ENCODE results near the gene DEFB114.
"Not testable (repeated sequence)": the region's sequence is repeated elsewhere in the genome, so short reads cannot be mapped to it uniquely, and the experiment has no call there.

Gene DEFB114, protein sequence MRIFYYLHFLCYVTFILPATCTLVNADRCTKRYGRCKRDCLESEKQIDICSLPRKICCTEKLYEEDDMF

DNA sequence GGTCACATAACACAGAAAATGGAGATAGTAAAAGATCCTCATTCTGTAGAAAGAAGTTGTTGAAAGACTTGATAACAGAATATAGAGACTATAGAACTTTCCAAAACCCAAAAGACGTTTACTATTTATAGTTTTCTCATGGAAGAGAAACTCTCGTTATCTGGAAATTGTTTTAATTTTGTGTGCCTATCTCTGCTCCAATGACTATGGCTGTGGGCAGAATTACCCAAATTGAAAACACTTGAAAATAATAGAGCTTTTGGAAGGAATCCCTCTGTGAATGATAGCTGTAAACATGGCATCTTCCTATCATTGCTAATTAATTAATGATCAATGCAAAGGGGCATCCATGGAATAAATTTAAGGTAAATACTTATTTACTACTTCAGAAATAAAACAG lies at the start of gene DEFB114:
DEFB114 (minus strand) TSS at position 101 of the 400 bp plus-strand sequence; CDS start at position 42, 59 bp downstream.
- no peak for DNase-seq

DNA sequence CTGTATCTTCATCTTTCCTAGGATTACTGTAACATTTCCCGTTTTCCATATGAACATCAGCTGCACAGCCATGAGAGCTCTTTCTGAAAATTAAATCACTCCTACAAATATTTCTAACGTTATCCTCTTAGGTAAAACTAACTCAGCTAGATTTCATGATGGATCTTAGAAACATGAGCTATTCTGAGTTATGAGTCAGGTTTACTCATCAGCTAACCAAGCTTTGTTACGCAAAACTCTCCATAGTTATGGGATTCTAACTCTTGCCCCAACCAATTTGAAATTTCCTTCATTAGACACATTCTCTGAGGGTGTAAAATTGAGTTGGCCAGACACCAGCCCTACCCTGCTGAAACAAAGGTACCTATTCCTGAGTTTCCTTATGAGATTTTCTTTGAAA lies 43.9 kb upstream of the DEFB114 start:
- no peak for DNase-seq

DNA sequence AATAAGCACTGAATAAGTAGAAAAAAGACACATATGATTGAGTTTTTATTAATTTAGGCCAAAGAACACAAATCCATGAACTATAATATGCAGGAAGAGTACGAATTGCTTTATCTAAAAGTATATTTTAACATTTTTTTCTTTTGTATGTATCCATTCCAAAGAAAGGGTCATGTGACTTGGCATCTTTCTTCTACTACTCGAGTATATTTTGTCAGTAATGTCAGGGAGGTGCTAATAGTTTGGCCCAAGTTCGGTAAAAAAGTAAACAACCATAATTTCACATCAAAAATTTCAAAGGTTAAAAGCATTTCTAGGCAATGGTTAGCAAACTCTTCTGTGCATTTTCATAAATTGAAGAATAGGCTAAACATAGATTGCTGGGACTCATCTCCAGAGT lies 39.2 kb upstream of the DEFB114 start:
- DNase-seq: no peak

DNA sequence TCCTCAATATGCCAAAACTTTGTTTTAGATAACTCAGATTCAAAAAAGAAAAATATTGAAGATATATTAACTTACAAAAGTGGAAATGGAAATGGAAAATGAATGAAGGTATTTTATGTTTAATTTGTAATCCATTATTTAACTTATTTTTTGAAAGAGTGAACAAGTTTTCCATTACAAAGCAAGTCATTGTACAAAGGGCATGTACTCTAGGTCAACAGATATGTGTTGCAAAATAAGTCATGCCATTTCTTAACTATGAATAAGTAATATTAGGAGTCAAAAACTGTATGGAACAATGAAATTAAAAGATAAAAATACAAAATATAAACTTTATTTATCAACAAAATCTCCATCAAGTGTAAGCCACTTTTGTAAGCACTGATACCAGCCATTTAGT lies 31.3 kb upstream of the DEFB114 start:
- no peak for DNase-seq

DNA sequence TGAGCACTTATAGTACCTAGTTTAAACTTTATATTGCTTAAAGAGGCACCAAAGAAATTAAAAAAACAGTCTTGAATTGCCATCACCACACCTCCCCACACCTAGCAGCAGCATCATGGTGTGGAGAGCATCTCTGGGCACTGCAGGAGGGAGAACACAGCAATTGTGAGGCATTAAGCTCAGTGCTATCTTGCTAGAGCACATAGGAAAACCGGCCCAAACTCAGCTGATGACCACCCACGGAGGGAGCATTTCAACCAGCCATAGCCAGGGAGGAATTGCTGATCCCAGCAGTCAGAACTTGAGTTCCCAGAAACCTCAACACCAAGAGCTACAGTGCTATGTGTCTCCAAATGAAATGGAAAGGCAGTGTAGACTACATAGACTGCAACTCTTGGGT lies 24.9 kb upstream of the DEFB114 start:
- DNase-seq: no peak

DNA sequence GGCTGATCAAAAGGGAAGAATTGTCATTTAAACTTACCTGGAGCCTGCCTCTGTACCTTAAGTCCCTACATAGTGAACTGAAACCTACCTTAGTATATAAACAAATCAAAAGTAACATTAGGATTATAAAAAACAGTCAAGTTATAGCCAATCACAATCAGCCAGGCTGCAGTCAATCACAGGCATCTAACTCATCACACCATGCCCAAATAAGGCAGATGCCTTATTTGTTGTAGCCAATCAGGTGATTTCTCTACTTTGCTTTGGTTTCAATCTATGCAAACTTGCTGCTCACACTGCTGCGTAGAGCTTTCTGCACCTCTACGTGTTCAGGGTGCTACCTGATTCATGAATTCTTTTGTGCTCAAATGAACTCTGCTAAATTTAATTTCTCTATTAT lies 23.8 kb upstream of the DEFB114 start:
- DNase-seq: no peak

DNA sequence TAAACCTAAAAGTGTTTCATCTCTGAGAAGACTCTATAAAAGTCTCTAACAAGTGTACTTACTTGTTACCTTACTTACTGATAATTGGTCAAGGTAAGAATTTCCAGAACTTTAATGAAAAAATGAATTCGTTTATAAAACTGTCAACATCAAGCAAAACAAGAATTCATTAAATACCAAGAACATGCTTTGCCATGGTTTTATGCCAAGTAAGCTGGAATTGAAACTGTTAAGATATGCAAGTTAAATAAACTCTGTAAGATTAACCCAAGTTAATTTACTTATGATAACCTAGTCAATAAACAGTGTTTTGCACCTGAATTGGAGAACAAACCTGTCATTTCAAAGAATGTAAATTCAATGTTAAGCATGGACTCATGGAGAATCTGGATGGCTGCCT lies 22.6 kb upstream of the DEFB114 start:
- DNase-seq: no peak

DNA sequence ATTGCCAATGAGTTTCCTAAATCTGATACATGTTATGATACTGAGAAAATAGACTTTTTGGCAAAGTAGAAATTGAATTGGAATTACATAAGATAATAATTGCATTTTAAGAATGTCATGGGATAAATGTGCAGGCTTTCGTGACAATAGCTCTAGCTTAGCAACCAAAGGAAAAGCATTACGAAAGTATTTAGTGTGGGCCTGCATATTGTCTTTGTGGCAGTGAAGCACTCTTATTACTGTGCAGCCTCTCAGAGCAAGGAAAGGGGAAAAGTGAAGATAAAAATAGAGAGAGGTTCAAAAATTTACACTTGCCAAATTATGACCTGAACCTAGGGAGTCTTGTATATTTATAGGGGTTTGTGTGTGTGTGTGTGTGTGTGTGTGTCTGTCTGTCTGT lies 18.1 kb upstream of the DEFB114 start:
- DNase-seq: no peak

DNA sequence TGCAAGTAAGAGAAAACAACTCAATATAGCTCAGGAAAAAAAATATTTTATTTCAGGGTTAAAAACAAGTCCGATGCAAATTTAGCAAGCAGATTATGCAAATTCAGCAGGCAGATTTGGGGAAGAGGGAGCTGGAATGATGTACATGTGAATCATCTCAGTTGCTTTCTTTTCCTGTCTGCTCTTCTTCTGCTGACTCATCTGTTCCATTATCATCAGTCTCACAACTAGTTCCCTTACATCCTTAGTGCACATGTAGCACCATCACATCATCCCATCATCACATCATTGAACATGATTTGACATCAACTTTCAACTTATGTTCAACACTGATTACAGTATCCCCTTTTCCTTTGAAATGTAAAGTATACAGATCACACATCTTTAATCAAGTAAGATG lies 16.9 kb upstream of the DEFB114 start:
- no peak for DNase-seq

DNA sequence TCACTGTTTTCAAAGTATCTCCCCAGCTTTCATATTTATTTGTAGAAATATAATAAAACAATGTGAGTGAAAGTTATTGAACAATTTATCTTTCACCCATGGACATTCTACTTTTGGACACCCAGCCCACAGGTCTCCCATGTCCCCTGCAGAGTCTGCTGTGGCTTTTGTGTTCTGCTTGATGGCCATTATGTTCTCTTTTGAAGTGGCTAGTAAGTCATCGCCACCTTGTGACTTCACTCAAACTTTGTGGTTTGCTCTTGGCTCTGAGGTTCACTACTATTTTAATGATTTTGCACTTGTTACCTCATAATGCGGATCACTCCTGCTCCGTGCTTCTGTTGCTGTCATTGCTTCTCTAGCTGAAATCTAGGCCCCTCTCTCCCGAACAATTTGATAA lies 15.6 kb upstream of the DEFB114 start:
- DNase-seq: no peak

DNA sequence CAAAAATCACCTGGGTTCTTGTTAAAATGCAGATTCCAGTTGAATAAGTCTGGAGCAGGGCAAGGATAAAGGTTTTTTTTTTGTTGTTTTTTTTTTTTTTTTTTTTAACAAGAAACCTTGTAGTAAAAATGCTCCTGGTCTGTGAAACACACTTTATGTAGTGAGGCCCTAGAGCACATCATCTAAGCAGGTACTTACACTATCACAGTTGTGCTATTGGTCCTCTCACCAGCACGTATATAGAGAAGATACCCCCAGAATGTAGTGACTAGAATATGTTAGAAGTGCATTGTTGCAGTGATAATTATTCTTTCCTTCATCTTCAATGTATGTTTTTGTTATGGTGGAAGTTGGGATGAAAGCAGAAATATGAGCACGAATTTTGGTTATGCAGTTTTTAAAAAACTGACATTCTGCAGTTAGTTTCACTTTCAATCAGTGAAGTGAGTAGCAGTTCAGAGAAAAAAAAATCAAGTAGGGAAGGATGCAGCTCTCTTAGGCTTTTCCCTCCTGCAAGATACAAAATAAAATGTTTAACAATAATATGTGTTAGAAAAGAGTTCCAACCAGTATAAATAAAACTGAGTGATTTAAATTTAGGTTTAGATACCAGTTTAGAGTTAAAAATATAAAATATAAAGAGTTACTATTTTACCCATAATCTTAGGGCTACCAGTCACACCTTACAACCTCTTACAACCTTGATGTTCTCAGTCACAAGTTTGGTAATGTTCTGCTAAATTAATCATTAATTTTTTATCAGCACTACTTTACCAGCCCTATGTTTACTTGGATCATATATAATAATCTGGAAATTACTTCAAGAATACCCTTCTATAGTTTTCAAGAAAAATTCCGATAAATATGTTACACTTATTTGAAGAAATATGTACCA lies 14.6 kb upstream of the DEFB114 start:
- DNase-seq: no peak

DNA sequence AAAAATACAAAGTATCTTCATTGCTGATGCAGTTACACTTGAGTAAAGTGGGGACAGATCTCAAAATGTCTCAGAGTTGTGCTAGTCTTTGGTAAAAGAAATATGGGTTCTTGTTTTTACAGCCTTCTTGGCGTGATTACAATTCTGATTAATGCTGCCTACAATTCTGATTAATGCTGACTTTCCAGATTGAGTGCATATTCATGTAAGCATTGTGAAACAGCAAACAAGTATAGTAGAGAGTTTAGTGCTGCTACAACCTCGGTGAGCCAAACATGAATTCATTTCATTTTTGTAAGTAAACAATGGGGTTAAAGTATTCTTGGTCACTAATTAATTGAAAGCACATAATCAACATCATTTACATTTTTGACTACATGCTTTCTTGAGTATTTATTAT lies 5.6 kb upstream of the DEFB114 start, which contains the start of gene DEFB113:
DEFB113 (minus strand) TSS at position 21 of the 400 bp plus-strand sequence; CDS start at position 21, 0 bp downstream.
- DNase-seq: no peak

DNA sequence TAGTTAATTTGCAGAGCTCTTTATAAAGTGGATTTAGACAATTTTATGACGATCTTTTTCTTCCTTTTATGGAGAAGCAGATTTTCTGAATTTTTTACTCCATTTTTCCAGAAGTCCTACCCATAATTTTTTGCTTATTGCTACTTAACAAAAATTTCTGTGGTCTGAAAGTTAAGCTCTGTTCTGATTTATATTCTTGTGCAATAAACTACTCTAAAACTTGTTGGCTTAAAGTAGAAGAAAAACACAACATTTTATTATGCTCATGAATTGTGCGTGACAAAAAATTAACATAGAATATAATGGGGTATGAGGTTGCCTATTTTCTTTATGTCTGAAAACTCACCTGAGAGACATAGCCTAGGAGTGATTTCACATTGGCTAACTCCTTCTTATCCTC lies 2.9 kb upstream of the DEFB114 start:
- no peak for DNase-seq

DNA sequence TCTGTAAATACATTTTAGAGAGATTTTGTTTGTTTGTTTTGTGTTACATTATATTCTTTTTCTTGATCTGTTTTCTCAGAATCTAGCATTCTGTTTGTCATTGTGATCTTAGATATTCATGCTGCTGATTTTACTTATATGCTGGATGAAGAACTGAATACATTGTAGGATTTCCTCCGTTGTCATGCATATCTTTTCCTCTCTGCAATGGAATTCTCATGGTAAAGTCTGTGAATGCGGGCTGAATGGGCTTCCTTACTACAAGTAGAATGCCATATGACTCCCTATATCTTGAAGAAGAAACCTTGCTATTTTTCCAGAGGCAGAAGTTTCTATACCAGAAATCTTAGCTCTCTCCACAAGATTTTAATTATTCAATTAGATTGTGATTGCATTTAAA lies 2.4 kb upstream of the DEFB114 start:
- no peak for DNase-seq

DNA sequence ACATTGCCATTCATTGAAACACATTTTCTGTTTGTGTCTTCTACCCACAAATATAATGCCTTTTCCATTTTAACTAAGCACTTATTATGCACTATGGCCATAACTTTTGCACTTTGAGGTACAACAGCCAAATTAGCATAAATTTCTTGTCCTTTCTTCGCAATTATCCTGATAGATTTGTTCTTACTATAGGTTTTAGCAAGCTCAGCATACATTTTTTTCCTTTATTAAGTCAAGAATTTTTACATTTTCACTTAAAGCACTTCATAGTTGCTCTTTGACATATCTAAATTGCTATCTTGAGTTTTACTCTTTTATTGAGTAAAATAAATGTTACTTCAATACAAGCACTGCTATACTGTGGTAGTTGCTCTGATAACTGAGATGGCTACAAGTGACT lies 5.8 kb downstream of the DEFB114 start:
- DNase-seq: no peak

DNA sequence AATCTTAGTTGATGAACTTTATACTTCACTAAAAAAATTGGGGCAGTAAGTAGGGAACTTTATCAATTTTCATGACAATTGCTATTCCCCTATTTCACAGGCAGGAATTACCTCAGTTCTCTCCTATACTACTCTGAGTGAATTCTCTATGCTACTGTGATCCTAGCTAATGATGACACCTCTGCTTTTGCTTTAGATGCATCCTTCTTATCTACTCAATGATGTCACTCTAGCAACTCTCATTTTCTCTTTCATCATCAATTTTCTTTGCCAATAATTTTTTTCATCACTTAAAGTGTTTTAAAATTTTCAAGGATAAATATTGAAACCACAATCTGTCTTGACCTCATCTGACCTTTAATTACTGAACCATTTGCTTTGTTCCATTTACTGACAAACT lies 8.1 kb downstream of the DEFB114 start:
- no peak for DNase-seq

DNA sequence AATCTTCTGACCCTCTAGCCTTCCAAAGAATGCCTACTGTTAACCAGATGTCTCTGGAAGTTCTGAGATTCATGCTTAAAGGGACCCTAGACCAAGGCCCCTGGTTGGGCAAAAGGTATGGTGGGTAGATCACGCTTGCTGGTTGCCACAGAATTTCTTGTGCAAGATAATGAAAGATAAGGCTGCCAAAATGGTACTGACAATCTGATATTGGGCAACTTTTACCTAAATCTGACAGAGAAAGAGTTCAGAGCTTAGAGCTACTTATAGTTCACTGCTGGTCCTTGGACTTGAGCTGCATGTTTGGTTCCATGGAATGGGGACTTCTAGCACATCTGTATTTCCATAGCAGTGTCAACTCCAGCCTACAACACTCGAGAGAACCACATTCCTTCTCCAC lies 12.0 kb downstream of the DEFB114 start:
- DNase-seq: no peak

DNA sequence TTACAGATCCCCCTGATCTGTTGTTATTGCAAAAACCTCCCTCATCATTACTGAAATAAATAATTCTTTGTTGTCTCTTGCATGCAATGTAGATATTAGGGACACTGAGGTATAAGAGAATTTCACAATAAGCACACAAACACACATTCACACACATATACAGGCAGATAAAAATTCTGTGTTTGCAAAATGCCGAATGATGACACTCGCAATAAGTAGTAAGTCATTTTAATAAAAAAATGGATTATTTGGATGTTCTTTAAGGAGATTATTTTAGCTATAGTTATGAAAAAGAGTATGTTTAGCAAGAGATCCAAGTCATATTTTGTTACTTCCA lies 13.6 kb downstream of the DEFB114 start:
- DNase-seq: no peak

DNA sequence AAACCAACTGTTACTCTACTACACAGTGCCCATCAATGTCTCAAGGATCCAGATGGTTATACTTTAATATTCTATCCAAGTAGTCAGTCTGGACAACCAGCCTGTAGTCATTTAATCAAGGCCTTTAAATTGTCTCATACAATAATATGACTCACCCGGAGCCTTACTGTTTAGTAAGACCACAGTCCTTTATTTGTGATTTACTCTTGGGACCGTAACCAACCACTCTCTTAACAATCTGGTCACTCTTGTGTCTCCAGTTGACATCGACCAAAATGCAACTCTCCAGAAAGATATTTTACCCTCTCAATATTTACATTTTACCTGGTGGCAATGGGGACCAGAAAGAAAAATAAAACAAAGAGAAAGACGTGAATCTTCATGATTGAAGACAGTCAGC lies 14.9 kb downstream of the DEFB114 start:
- no peak for DNase-seq

DNA sequence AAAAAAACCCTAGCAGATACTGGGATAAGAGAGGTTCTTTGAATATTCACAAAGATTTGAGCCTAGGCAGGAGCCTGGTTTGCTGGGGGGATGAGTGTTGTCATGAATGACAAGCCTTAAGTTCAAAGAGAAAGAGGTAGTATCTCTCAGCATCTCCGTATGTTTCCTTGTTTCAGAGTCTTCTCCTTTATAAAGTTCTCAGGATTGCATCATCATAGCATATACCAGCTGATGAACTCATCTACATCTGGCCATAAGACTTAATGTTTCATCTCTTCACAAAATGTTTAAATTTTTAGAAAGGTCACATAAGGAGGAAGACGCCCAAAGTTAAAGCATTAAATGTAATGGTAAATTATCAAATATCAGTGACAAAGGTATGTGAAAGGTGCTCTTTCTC lies 17.1 kb downstream of the DEFB114 start:
- no peak for DNase-seq

DNA sequence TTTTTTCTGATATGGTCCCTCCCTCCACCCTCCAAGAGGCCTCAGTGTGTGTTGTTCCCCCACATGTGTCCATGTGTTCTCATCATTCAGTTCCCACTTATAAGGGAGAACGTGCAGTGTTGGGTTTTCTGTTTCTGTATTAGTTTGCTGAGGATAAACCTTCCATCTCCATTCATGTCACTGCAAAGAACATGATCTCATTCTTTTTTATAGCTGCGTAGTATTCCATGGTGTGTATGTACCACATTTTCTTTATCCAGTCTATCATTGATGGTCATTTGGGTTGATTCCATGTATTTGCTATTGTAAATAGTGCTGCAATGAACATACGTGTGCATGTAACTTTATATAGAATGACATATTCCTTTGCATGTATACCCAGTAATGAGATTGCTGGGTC lies 19.9 kb downstream of the DEFB114 start:
- not testable (repeated sequence) for DNase-seq

DNA sequence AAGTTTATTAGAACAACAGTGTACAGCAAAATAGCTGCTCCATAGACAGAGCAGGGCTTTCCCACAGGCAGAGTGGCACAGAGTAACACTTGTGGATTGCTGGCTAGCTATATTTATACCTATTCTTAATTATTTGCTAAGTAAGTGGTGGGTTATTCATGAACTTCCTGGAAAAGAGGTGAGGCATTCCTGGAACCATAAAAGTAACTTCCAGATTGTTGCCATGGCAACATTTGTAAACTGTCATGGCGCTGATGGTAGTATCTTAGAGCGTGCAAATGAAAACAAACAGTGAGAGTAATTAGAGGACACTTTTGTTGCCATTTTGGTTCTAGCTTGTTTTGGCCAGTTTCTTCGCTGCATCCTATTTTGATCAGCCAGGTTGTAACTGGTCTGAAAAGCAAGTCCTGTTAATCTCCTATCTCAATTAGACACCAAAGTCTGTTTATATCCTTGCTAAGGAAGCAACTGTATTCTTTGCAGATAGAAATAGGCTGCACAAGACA lies 23.9 kb downstream of the DEFB114 start:
- DNase-seq: no peak

DNA sequence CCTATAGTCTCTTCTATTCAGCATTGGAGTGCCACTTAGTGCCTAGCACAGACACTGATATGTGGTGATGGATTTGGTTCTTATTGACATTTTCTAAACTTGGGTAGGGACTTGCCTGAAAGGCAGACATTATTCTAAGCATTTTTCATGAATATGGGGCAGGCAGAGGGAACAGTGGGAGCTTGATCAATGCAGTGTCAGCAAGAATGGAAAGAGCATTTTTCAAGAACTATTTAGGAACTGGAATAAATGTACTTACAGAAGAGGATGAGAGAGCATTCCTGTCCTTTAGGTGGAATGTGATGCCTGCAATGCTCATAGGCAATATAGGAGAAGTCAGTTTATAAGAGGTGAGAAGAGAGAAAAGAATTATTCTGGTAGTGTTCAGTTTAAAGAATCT lies 26.2 kb downstream of the DEFB114 start:
- no peak for DNase-seq

DNA sequence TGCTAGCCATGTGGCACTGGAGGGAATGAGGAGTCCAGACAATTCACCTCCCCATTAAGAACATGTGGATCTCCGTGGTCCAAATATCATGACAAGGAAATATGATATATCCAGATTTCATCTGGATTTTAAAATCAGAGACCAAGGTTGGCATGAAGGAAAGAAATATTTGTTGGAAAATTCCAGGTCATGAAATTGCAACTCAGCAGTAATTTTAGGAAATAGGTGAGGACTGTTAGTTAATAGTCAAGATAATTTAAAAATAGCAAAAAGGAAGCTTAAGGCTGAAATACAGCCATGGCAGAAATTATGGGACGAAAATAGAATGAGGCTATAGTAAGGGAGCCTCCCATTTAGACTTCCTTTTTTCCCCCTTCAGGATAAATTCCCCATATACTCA lies 26.9 kb downstream of the DEFB114 start:
- no peak for DNase-seq

DNA sequence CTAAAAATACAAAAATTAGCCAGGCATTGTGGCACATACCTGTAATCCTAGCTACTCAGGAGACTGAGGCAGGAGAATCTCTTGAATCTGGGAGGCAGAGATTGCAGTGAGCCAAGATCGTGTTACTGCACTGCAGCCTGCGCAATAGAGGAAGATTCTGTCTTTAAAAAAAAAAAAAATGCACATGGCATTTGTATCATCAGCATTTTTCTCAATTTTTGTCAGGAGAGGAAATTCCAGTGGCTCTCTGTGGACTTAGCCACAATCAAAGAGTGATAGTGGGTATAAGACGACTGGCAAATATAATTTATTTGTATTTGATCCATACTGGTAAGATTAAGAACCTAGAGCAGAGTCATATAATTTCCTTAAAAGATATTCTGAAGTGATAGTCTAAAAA lies 28.6 kb downstream of the DEFB114 start:
- no peak for DNase-seq
